Measurements from ENCODE around the gene MCHR2. TPM values are rescaled to one million over a fixed set of nuclear protein-coding genes. Genes with fewer than 3 reads are reported as not detected.

Gene MCHR2
- polyA plus RNA-seq (2012; ENCODE audit: insufficient read length, low read depth): not detected

GRCh38 chr6:99993533-99994251 lies at the start of gene MCHR2:
TSS of gene MCHR2 (minus strand) at chr6:99994223. CDS start at chr6:99956147, 38,076 bp downstream.
- TF ChIP-seq REST (IDR thresholded peaks at IDR 0.05; ENCODE audit: insufficient read depth in 1 of 2, low read depth in 2 of 2, low read length in 2 of 2) (no peak), FOXP2 (optimal IDR thresholded peaks at IDR 0.05; ENCODE audit: borderline replicate concordance, extremely low read depth, extremely low read length, insufficient read depth) (no peak), POLR2AphosphoS5 (IDR thresholded peaks at IDR 0.05; ENCODE audit: low read depth, low read length) (no peak), TAF1 (IDR thresholded peaks at IDR 0.05; ENCODE audit: borderline replicate concordance, insufficient read depth, low read length) (no peak), SIN3A (IDR thresholded peaks at IDR 0.05; ENCODE audit: borderline replicate concordance, insufficient read depth, low read length) (no peak)

- TF ChIP-seq TAF1 (IDR thresholded peaks at IDR 0.05; ENCODE audit: borderline replicate concordance, insufficient read depth, low read length): no peak
- TF ChIP-seq SIN3A (IDR thresholded peaks at IDR 0.05; ENCODE audit: borderline replicate concordance, insufficient read depth, low read length): no peak
- no peak for TF ChIP-seq POLR2AphosphoS5 (IDR thresholded peaks at IDR 0.05; ENCODE audit: low read depth, low read length)
- no peak for TF ChIP-seq REST (IDR thresholded peaks at IDR 0.05; ENCODE audit: insufficient read depth in 1 of 2, low read depth in 2 of 2, low read length in 2 of 2)
- TF ChIP-seq FOXP2 (optimal IDR thresholded peaks at IDR 0.05; ENCODE audit: borderline replicate concordance, extremely low read depth, extremely low read length, insufficient read depth): no peak
Observed at GRCh38 chr6:100035873-100036653, 42.0 kb upstream of the MCHR2 start.

GRCh38 chr6:100023798-100024197 lies 29.8 kb upstream of the MCHR2 start:
- TF ChIP-seq POLR2AphosphoS5 (IDR thresholded peaks at IDR 0.05; ENCODE audit: low read depth, low read length) (no peak), REST (IDR thresholded peaks at IDR 0.05; ENCODE audit: insufficient read depth in 1 of 2, low read depth in 2 of 2, low read length in 2 of 2) (no peak), TAF1 (IDR thresholded peaks at IDR 0.05; ENCODE audit: borderline replicate concordance, insufficient read depth, low read length) (no peak), FOXP2 (optimal IDR thresholded peaks at IDR 0.05; ENCODE audit: borderline replicate concordance, extremely low read depth, extremely low read length, insufficient read depth) (no peak)

GRCh38 chr6:100022847-100023246 lies 28.8 kb upstream of the MCHR2 start:
- TF ChIP-seq POLR2AphosphoS5 (IDR thresholded peaks at IDR 0.05; ENCODE audit: low read depth, low read length): no peak
- no peak for TF ChIP-seq TAF1 (IDR thresholded peaks at IDR 0.05; ENCODE audit: borderline replicate concordance, insufficient read depth, low read length)
- no peak for TF ChIP-seq REST (IDR thresholded peaks at IDR 0.05; ENCODE audit: insufficient read depth in 1 of 2, low read depth in 2 of 2, low read length in 2 of 2)
- TF ChIP-seq FOXP2 (optimal IDR thresholded peaks at IDR 0.05; ENCODE audit: borderline replicate concordance, extremely low read depth, extremely low read length, insufficient read depth): no peak
